IPS-18a (cell line): ENCODE measurements around the gene ZNF80.

Experiments
- H3K27ac ChIP-seq: one replicate; pipeline ENCODE4 v1.5.1; 2013; ENCODE audit warnings: low read length
- H3K27me3 ChIP-seq: one replicate; pipeline ENCODE4 v1.6.1; 2013; ENCODE audit warnings: mild to moderate bottlenecking, low read length; ENCODE audit not compliant: control insufficient read depth, insufficient read depth
- H3K36me3 ChIP-seq: one replicate; pipeline ENCODE4 v1.6.1; 2013; ENCODE audit warnings: low read depth, low read length; ENCODE audit not compliant: control insufficient read depth
- H3K4me1 ChIP-seq: one replicate; pipeline ENCODE4 v1.6.1; 2013; ENCODE audit warnings: low read depth, low read length; ENCODE audit not compliant: control insufficient read depth
- H3K4me3 ChIP-seq: one replicate; pipeline ENCODE4 v1.5.1; 2013; ENCODE audit warnings: low read length
- H3K9ac ChIP-seq: one replicate; pipeline ENCODE4 v1.6.1; 2013; ENCODE audit warnings: mild to moderate bottlenecking, low read length, moderate library complexity
- H3K9me3 ChIP-seq: one replicate; pipeline ENCODE4 v1.6.1; 2013; ENCODE audit warnings: low read depth, low read length; ENCODE audit not compliant: control insufficient read depth

ZNF80 gene

GRCh38 chr3:114218578-114219185 is 18.7 kb downstream of the ZNF80 start:
- no peak overlapping the region for H3K27ac ChIP-seq
- no peaks in the 10 kb centered on the region for H3K9me3 ChIP-seq
- peaks cover 17% of the 10 kb centered on the region for H3K4me1 ChIP-seq
- H3K9ac ChIP-seq, result no peak overlapping the region
- peaks cover 6% of the 10 kb centered on the region for H3K27me3 ChIP-seq
- H3K36me3 ChIP-seq, result no peaks in the 10 kb centered on the region
- H3K4me3 ChIP-seq, result no peak overlapping the region

DNA sequence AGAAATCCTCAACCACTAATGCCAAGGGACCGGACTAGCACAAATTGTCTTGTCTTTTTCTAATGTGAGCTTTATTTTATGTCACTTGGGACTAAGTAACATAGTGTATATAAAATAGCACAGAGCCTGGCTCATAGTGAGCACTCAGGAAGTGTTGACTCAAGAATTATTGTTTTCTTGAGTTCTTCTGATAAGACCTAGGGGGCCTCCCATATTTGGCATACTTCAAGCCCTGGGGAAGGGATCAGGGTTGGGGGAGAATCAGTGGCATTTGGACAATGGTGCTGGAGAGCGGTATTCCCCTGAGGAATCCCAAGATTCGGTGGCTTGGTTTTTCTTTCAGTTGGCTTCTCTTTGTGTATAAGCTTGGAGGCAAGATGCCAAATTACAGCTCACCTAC is 19.4 kb downstream of the ZNF80 start:
- Histone ChIP-seq H3K36me3 (no peaks in the 10 kb centered on the region), H3K27me3 (peaks cover 6% of the 10 kb centered on the region), H3K27ac (no peak overlapping the region), H3K4me3 (no peak overlapping the region), H3K9ac (no peak overlapping the region), H3K9me3 (no peaks in the 10 kb centered on the region), H3K4me1 (peaks cover 24% of the 10 kb centered on the region)

- Histone ChIP-seq H3K36me3 (no peaks in the 10 kb centered on the region), H3K27ac (no peak overlapping the region), H3K4me1 (peaks cover 30% of the 10 kb centered on the region), H3K27me3 (peaks cover 6% of the 10 kb centered on the region), H3K9ac (no peak overlapping the region), H3K4me3 (no peak overlapping the region), H3K9me3 (no peaks in the 10 kb centered on the region)
Observed at GRCh38 chr3:114217266-114217665, 20.1 kb downstream of the ZNF80 start.

GRCh38 chr3:114216186-114216970 is 21.0 kb downstream of the ZNF80 start:
- Histone ChIP-seq H3K4me3 (no peak overlapping the region), H3K9me3 (no peaks in the 10 kb centered on the region), H3K27ac (no peak overlapping the region), H3K9ac (no peak overlapping the region), H3K36me3 (no peaks in the 10 kb centered on the region), H3K4me1 (peaks cover 30% of the 10 kb centered on the region), H3K27me3 (peaks cover 6% of the 10 kb centered on the region)

DNA sequence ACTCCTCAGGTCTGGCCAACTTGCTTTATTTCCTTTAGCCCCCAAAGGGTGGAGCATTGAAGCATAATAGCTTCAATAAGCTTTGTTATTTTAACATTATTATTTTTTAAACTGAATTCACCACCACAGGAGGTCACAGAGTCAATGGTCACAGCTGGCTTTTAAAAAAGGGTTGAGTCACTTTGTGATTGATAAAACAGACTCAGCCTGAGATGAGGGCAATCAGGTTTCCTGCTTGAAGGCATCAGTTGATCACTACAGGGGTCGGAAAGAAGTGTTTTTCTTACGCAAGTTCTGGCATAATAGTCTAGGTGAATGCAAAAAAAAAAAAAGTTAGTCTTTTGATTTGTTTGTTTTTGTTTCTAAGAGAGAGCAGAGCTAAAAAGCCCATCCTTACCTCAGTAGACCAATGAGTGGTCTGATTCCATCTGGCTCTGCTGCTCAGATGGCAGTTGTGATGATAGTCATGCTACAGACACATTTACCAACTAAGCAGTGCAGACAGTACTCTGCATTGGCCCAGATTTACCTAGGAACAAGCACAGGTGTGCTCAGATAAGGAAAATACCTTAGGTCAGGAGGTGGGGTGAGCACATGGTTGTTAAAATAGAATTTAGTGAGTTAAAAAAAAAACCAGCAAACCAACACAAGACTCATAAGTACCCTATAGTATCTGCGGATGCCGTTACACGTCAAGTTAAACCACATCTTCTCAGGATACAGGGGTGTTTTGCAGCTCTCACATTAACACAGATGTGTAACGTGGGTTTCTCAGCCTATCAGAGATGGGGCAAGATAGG is 22.6 kb downstream of the ZNF80 start:
- Histone ChIP-seq H3K9me3 (no peaks in the 10 kb centered on the region), H3K4me1 (peaks cover 30% of the 10 kb centered on the region), H3K36me3 (no peaks in the 10 kb centered on the region), H3K4me3 (peak overlapping the region; percentile 3), H3K27ac (peak overlapping the region; percentile 42), H3K27me3 (peaks cover 6% of the 10 kb centered on the region), H3K9ac (no peak overlapping the region)

- Histone ChIP-seq H3K9me3 (no peaks in the 10 kb centered on the region), H3K9ac (no peak overlapping the region), H3K27me3 (peaks cover 6% of the 10 kb centered on the region), H3K4me1 (peaks cover 30% of the 10 kb centered on the region), H3K36me3 (no peaks in the 10 kb centered on the region), H3K27ac (no peak overlapping the region), H3K4me3 (peak overlapping the region; percentile 3)
Observed at GRCh38 chr3:114213627-114214541, 23.5 kb downstream of the ZNF80 start.

GRCh38 chr3:114213292-114213626 is 24.1 kb downstream of the ZNF80 start:
- Histone ChIP-seq H3K4me3 (no peak overlapping the region), H3K9ac (no peak overlapping the region), H3K36me3 (no peaks in the 10 kb centered on the region), H3K27me3 (peaks cover 6% of the 10 kb centered on the region), H3K9me3 (no peaks in the 10 kb centered on the region), H3K27ac (no peak overlapping the region), H3K4me1 (peaks cover 30% of the 10 kb centered on the region)

DNA sequence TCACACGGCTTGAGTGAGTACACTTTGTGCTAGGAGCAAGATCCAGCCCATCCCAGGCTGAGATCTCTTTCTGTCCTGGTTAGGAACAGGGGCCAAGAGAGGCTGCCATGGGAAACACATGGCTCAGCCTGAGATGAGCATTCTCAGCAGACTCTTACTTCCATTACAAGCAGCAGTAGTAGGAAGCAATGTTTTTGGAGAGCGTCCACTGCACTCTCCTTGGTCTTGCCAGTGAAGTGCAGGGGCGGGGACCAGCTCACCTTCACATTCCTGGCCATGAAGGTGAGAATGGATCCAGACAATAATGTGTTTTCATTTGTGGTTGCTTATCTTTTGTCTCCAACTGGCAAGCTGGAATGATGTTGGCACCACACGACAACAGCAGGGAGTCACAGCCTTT is 24.7 kb downstream of the ZNF80 start:
- H3K4me3 ChIP-seq, result no peak overlapping the region
- no peak overlapping the region for H3K9ac ChIP-seq
- peaks cover 30% of the 10 kb centered on the region for H3K4me1 ChIP-seq
- H3K36me3 ChIP-seq, result no peaks in the 10 kb centered on the region
- no peak overlapping the region for H3K27ac ChIP-seq
- no peaks in the 10 kb centered on the region for H3K9me3 ChIP-seq
- peaks cover 6% of the 10 kb centered on the region for H3K27me3 ChIP-seq

GRCh38 chr3:114207768-114208167 is 29.6 kb downstream of the ZNF80 start:
- H3K27ac ChIP-seq, result no peak overlapping the region
- H3K27me3 ChIP-seq, result no peaks in the 10 kb centered on the region
- H3K36me3 ChIP-seq, result no peaks in the 10 kb centered on the region
- H3K9me3 ChIP-seq, result no peaks in the 10 kb centered on the region
- peaks cover 4% of the 10 kb centered on the region for H3K4me1 ChIP-seq
- no peak overlapping the region for H3K4me3 ChIP-seq
- H3K9ac ChIP-seq, result no peak overlapping the region

GRCh38 chr3:114206342-114206741 is 31.0 kb downstream of the ZNF80 start:
- Histone ChIP-seq H3K27ac (no peak overlapping the region), H3K9me3 (no peaks in the 10 kb centered on the region), H3K4me1 (no peaks in the 10 kb centered on the region), H3K36me3 (no peaks in the 10 kb centered on the region), H3K4me3 (no peak overlapping the region), H3K9ac (no peak overlapping the region), H3K27me3 (no peaks in the 10 kb centered on the region)

DNA sequence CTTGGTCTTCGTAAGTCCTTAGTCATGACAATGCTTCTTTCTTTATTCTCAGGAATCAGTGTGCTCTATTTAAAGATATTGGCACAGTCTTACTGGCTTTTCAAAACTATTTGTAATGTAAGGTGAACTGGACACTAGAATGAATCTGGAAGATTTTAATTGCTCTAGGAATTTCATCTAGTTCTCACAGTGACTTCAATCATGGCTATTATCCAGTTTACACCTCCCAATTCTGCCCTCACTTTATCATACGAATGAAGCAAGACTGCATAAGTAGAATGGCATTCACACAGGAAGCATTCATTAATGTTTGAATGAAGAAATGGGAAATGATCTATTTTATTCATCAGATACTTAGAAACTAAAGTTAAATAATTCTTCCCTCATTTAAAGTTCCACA is 31.8 kb downstream of the ZNF80 start:
- Histone ChIP-seq H3K9ac (no peak overlapping the region), H3K4me3 (no peak overlapping the region), H3K36me3 (no peaks in the 10 kb centered on the region), H3K4me1 (no peaks in the 10 kb centered on the region), H3K27ac (no peak overlapping the region), H3K9me3 (no peaks in the 10 kb centered on the region), H3K27me3 (no peaks in the 10 kb centered on the region)
